Smooth muscle cell (in vitro differentiated cells): ENCODE data around the gene WIZ. TPM values are rescaled to one million over a fixed set of nuclear protein-coding genes. Genes with fewer than 3 reads are reported as not detected.

Source experiments
- DNase-seq: peaks from one replicate; lab custom pipeline; 2025; ENCODE audit not compliant: unreplicated experiment; lab: John Stamatoyannopoulos, UW
- H2AFZ ChIP-seq: fragments of 200-600 bp; sonication (generic); 2 replicates; pipeline ENCODE4 v1.6.0; 2016; ENCODE audit warnings: antibody characterized with exemption, low read depth, mild to moderate bottlenecking
- H3F3A ChIP-seq: fragments of 200-600 bp; sonication (generic); 2 replicates; pipeline ENCODE4 v1.6.0; 2017; ENCODE audit warnings: antibody characterized with exemption, low read depth
- H3K27ac ChIP-seq: fragments of 200-600 bp; sonication (generic); 2 replicates; pipeline ENCODE4 v1.5.1; 2016; ENCODE audit warnings: low read depth, mild to moderate bottlenecking
- H3K27me3 ChIP-seq: fragments of 200-600 bp; sonication (generic); 2 replicates; pipeline ENCODE4 v1.6.1; 2016; ENCODE audit warnings: low read depth, mild to moderate bottlenecking
- H3K36me3 ChIP-seq: fragments of 200-600 bp; sonication (generic); 2 replicates; pipeline ENCODE4 v1.5.1; 2016; ENCODE audit warnings: low read depth
- H3K4me1 ChIP-seq: fragments of 200-600 bp; sonication (generic); 2 replicates; pipeline ENCODE4 v1.5.1; 2016; ENCODE audit warnings: low read depth
- H3K4me2 ChIP-seq: fragments of 200-600 bp; sonication (generic); 2 replicates; pipeline ENCODE4 v1.6.0; 2016; ENCODE audit warnings: mild to moderate bottlenecking
- H3K4me3 ChIP-seq: fragments of 200-600 bp; sonication (generic); 2 replicates; pipeline ENCODE4 v1.5.1; 2016; ENCODE audit warnings: mild to moderate bottlenecking
- H3K79me2 ChIP-seq: fragments of 200-600 bp; sonication (generic); 2 replicates; pipeline ENCODE4 v1.6.0; 2016; ENCODE audit warnings: low read depth, mild to moderate bottlenecking
- H3K9ac ChIP-seq: fragments of 200-600 bp; sonication (generic); 2 replicates; pipeline ENCODE4 v1.6.0; 2016; ENCODE audit warnings: low read depth
- H3K9me3 ChIP-seq: fragments of 200-600 bp; sonication (generic); replicated peaks from 2 replicates; pipeline ENCODE4 v1.5.1; 2016; ENCODE audit warnings: low read depth
- H4K20me1 ChIP-seq: fragments of 200-600 bp; sonication (generic); 2 replicates; pipeline ENCODE4 v1.6.0; 2016; ENCODE audit warnings: low read depth
- CTCF ChIP-seq: fragments of 200-600 bp; sonication (generic); IDR thresholded peaks from 2 replicates; pipeline ENCODE4 v1.5.1; 2017; ENCODE audit warnings: borderline replicate concordance, mild to moderate bottlenecking, antibody characterized with exemption; ENCODE audit not compliant: insufficient read depth, poor library complexity, severe bottlenecking
- WGBS: methylation state at CpG from one replicate; pipeline ENCODE4 v1.1.7; 2016; ENCODE audit warnings: low lambda C conversion rate; 5-methylcytosine and 5-hydroxymethylcytosine counted together
- polyA plus RNA-seq: library from polyadenylated mRNA; unstranded; fragments of >200 nt; fragmentation: Nextera tagmentation; extraction: Ambion mirVana; gene quantifications from 2 replicates; pipeline ENCODE4 v1.2.1, GENCODE V29; 2016
- total RNA-seq: library from RNA; depleted of rRNA; stranded (reverse); fragments of >200 nt; gene quantifications from 2 replicates; pipeline ENCODE4 v1.2.3, GENCODE V29; 2014

The WIZ gene
- total and polyA plus RNA-seq, 2 experiments from 2014 or later, result 23.1 to 40.5 TPM

GRCh38 chr19:15455996-15456395, 6.2 kb upstream of the WIZ start:
- H3K27me3 ChIP-seq, result peaks cover 75% of the 10 kb centered on the region
- WGBS, result 91% methylated on average over 9 of the region's 9 CpGs
- H2AFZ ChIP-seq, result no peak overlapping the region
- H3K4me2 ChIP-seq, result no peak overlapping the region
- no peak overlapping the region for H3K9ac ChIP-seq
- no peaks in the 10 kb centered on the region for H3K9me3 ChIP-seq
- H3K4me1 ChIP-seq, result peaks cover 3% of the 10 kb centered on the region
- H3K79me2 ChIP-seq, result no peaks in the 10 kb centered on the region
- H3K27ac ChIP-seq, result no peak overlapping the region
- no peaks in the 10 kb centered on the region for H4K20me1 ChIP-seq
- H3K4me3 ChIP-seq, result no peak overlapping the region
- no peak for TF ChIP-seq CTCF
- H3K36me3 ChIP-seq, result no peaks in the 10 kb centered on the region
- H3F3A ChIP-seq, result peaks cover 10% of the 10 kb centered on the region
- no peak for DNase-seq

- no peak for DNase-seq
- Histone ChIP-seq H4K20me1 (no peaks in the 10 kb centered on the region), H3F3A (peaks cover 15% of the 10 kb centered on the region), H3K27ac (no peak overlapping the region), H3K9me3 (no peaks in the 10 kb centered on the region), H2AFZ (no peak overlapping the region), H3K4me2 (no peak overlapping the region), H3K27me3 (peaks cover 57% of the 10 kb centered on the region), H3K36me3 (no peaks in the 10 kb centered on the region), H3K4me3 (no peak overlapping the region), H3K4me1 (peaks cover 3% of the 10 kb centered on the region), H3K79me2 (no peaks in the 10 kb centered on the region), H3K9ac (no peak overlapping the region)
- no peak for TF ChIP-seq CTCF
- WGBS, result 93% methylated on average over 17 of the region's 17 CpGs
Observed at GRCh38 chr19:15453906-15454860, 4.4 kb upstream of the WIZ start.

GRCh38 chr19:15453091-15453578, 3.4 kb upstream of the WIZ start:
- no peak overlapping the region for H3K27ac ChIP-seq
- peaks cover 47% of the 10 kb centered on the region for H3K27me3 ChIP-seq
- H4K20me1 ChIP-seq, result no peaks in the 10 kb centered on the region
- no peaks in the 10 kb centered on the region for H3K79me2 ChIP-seq
- 12% methylated on average over 41 of the region's 44 CpGs for WGBS
- H3K4me2 ChIP-seq, result peak overlapping the region; percentile 85
- peaks cover 15% of the 10 kb centered on the region for H3F3A ChIP-seq
- H3K9me3 ChIP-seq, result no peaks in the 10 kb centered on the region
- no peak for DNase-seq
- peak overlapping the region; percentile 82 for H2AFZ ChIP-seq
- peak overlapping the region; percentile 45 for H3K4me3 ChIP-seq
- peaks cover 3% of the 10 kb centered on the region for H3K4me1 ChIP-seq
- no peak for TF ChIP-seq CTCF
- H3K36me3 ChIP-seq, result no peaks in the 10 kb centered on the region
- no peak overlapping the region for H3K9ac ChIP-seq
